ENCODE measurements around the gene CLEC6A. TPM values are rescaled to one million over a fixed set of nuclear protein-coding genes. Genes with fewer than 3 reads are reported as not detected.
A peak's percentile ranks its signal among the peaks of the same experiment; 100 is the strongest.
"Not testable (repeated sequence)": the region's sequence is repeated elsewhere in the genome, so short reads cannot be mapped to it uniquely, and the experiment has no call there.

Gene CLEC6A
- total RNA-seq, 1 experiment from 2014 or later, result 0.17 TPM

DNA sequence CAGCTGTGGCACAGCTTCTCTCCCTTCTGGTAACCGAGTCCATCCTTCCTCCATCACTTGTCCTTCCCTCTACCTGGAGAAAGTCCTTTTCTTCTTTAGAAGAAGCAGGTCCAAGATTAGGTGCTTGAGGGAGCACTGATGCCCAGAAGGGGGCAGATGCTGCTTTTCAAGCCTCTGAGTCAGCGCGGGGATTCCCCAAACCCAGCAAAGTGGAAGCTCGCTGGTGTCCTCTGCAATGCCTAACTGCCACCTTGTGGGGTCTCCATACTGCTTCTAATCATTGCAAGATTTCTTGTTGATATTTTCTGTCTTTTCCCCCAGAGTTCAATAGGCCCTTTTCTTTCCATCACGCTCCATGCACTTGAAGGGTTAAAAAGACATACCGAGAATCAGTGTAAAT lies 36.2 kb upstream of the CLEC6A start:
- not testable (repeated sequence) for H3K9ac ChIP-seq (ENCODE audit: extremely low read depth, insufficient read length, low read length); H2AFZ ChIP-seq (ENCODE audit: low read length); H4K5ac ChIP-seq (ENCODE audit: insufficient read length, low read depth, low read length); H2BK15ac ChIP-seq (ENCODE audit: low read depth, low read length); H3K27me3 Mint-ChIP-seq (ENCODE audit: low read depth); H3K4me1 ChIP-seq (ENCODE audit: insufficient read depth, low read length); H3K36me3 Mint-ChIP-seq (ENCODE audit: insufficient read depth in 1 of 3, low read depth in 3 of 3); H3K4me2 ChIP-seq (ENCODE audit: insufficient read depth, insufficient read length, low read length); H2BK12ac ChIP-seq (ENCODE audit: insufficient read length, low read depth, low read length); H3K23ac ChIP-seq (ENCODE audit: insufficient read length, low read depth, low read length); H3K4me1 Mint-ChIP-seq; H2BK120ac ChIP-seq (ENCODE audit: low read depth, low read length, poor library complexity, severe bottlenecking); H3K56ac ChIP-seq (ENCODE audit: insufficient read length, low read depth, low read length); H2BK5ac ChIP-seq (ENCODE audit: insufficient read length, low read length); H3K27ac ChIP-seq (ENCODE audit: insufficient read length, low read depth, low read length); H3K23me2 ChIP-seq (ENCODE audit: insufficient read length, low read depth, low read length, poor library complexity, severe bottlenecking); H3K79me2 ChIP-seq (ENCODE audit: insufficient read depth, low read length); H3K14ac ChIP-seq (ENCODE audit: insufficient read depth, low read length); H3K27me3 ChIP-seq (ENCODE audit: insufficient read depth, low read length); H3K9me3 ChIP-seq (ENCODE audit: control insufficient read depth, low read depth, low read length); H3K4me3 Mint-ChIP-seq; H3K79me1 ChIP-seq (ENCODE audit: insufficient read depth, low read depth, low read length, poor library complexity, severe bottlenecking); H2AK5ac ChIP-seq (ENCODE audit: insufficient read length, low read length); H3K9me3 Mint-ChIP-seq; H3T11ph ChIP-seq (ENCODE audit: low read length); H4K20me1 ChIP-seq (ENCODE audit: control insufficient read depth, insufficient read depth, insufficient read length); H3K27ac Mint-ChIP-seq; H3K18ac ChIP-seq (ENCODE audit: insufficient read length, low read depth, low read length); H3K4ac ChIP-seq (ENCODE audit: low read depth, low read length); H4K91ac ChIP-seq (ENCODE audit: insufficient read length, low read depth, low read length); H4K8ac ChIP-seq (replicated peaks; ENCODE audit: insufficient read length, low read depth, low read length); H2BK20ac ChIP-seq (ENCODE audit: low read depth, low read length, poor library complexity, severe bottlenecking)
- TF ChIP-seq, protein P1, sequence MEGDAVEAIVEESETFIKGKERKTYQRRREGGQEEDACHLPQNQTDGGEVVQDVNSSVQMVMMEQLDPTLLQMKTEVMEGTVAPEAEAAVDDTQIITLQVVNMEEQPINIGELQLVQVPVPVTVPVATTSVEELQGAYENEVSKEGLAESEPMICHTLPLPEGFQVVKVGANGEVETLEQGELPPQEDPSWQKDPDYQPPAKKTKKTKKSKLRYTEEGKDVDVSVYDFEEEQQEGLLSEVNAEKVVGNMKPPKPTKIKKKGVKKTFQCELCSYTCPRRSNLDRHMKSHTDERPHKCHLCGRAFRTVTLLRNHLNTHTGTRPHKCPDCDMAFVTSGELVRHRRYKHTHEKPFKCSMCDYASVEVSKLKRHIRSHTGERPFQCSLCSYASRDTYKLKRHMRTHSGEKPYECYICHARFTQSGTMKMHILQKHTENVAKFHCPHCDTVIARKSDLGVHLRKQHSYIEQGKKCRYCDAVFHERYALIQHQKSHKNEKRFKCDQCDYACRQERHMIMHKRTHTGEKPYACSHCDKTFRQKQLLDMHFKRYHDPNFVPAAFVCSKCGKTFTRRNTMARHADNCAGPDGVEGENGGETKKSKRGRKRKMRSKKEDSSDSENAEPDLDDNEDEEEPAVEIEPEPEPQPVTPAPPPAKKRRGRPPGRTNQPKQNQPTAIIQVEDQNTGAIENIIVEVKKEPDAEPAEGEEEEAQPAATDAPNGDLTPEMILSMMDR (conservative IDR thresholded peaks at IDR 0.05), result peak; percentile 68
- DNase-seq, result peak; percentile 85
- WGBS (ENCODE audit: extremely low coverage, insufficient read length, low lambda C conversion rate), result no CpG with 5 or more reads among the region's 6 CpGs

All from H9 (cell line).